Fibroblast of pulmonary artery (primary cell): ENCODE measurements around the gene COX6A2.
"Not testable (repeated sequence)": the region's sequence is repeated elsewhere in the genome, so short reads cannot be mapped to it uniquely, and the experiment has no call there.

Source experiments
- DNase-seq: peaks from one replicate; pipeline ENCODE4 v3.0.0-alpha.2; 2010; ENCODE audit warnings: low read depth
- H3K4me3 ChIP-seq: replicated peaks from 2 replicates; pipeline ENCODE4 v1.5.1; 2011; ENCODE audit warnings: low read depth, mild to moderate bottlenecking, control low read depth, low read length, moderate library complexity
- TF ChIP-seq, protein P1 (sequence below): IDR thresholded peaks from 2 replicates; pipeline ENCODE4 v1.5.1; 2011; ENCODE audit warnings: mild to moderate bottlenecking, control low read depth, low read length, inconsistent platforms; ENCODE audit errors: missing control alignments

The COX6A2 gene

DNA sequence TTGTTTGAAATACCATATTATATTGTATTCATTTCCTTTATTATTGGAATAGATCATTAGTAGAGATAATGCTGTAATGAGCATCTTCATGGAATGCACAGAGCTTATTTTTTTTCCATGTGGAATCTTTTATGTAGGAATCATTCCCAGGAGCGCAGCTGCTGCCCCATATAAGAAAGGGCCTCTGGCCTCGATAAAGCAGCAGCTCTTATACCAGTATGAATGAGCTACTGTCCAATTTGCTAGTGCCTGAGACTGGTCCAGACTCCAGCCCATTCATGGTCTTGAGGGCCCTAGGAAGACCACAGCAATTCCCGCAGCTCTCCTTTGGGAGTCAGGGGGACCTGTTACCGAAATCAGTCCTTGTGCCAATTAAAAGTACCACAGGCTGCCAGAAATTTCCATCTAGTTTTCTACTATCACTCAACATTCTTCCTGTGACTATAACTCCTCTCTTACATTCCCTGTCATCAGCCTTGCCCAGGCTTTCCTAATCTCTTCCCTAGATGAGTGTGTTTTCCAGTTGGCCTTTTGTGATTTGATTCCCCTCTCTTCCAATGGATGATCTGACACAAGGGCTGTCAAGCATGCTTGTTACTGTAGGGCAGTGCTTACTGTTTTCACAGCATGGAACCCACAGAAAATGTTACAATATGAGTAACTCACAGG lies 12.5 kb upstream of the COX6A2 start:
- H3K4me3 ChIP-seq = no peak overlapping the region
- TF ChIP-seq, protein P1, sequence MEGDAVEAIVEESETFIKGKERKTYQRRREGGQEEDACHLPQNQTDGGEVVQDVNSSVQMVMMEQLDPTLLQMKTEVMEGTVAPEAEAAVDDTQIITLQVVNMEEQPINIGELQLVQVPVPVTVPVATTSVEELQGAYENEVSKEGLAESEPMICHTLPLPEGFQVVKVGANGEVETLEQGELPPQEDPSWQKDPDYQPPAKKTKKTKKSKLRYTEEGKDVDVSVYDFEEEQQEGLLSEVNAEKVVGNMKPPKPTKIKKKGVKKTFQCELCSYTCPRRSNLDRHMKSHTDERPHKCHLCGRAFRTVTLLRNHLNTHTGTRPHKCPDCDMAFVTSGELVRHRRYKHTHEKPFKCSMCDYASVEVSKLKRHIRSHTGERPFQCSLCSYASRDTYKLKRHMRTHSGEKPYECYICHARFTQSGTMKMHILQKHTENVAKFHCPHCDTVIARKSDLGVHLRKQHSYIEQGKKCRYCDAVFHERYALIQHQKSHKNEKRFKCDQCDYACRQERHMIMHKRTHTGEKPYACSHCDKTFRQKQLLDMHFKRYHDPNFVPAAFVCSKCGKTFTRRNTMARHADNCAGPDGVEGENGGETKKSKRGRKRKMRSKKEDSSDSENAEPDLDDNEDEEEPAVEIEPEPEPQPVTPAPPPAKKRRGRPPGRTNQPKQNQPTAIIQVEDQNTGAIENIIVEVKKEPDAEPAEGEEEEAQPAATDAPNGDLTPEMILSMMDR = no peak
- no peak for DNase-seq

DNA sequence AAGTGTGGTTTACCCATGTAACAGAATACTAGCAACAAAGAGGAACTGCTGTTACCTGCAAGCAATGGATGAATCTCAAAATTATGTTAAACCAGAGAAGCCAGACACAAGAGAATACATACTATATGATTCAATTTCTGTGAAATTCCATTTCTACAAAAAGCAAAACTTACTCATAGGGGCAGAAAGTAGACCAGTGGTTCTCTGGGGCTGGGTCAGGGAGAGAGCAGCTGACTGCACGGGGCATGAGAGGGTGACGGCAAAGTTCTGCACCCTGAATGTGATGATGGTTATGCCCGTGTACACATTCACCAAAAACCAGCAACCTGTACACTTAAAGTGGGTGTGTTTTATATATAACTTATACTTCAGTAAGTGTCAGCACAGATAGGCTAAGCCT lies 11.4 kb upstream of the COX6A2 start:
- DNase-seq = no peak
- no peak overlapping the region for H3K4me3 ChIP-seq
- TF ChIP-seq, protein P1 = no peak

DNA sequence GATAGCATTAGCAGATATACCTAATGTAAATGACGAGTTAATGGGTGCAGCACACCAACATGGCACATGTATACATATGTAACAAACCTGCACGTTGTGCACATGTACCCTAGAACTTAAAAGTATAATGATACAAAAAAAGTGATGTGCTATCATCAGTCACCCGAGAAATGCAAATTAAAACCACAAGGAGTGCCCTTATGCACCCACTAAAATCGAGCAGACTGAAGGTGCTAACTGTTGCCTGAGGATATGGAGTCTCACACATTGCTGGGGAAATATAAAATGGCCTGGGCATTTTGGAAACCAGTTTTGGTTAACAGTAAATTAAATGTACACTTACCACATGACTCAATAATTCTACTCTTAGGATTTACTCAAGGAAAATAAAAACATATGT lies 10.9 kb upstream of the COX6A2 start:
- not testable (repeated sequence) for H3K4me3 ChIP-seq, DNase-seq

DNA sequence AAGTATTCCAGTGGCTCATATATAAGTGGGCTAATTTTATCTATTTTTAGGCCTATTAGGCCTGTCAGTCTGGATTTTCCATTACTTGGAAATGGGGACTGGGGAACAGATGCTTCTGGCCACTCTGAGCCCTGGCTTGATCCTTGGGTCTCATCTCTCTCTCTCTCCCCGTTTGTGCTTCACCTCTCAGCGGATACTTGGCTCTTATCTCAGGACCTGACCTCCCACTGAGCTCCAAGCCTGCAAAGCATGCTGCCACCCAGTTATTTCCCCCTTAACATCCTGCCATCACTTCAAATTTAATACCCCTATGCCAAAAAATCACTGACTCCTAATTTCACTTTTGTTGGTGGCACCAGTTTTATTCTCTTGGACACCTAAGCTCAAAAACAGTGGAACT lies 10.3 kb upstream of the COX6A2 start:
- TF ChIP-seq, protein P1 = no peak
- no peak overlapping the region for H3K4me3 ChIP-seq
- no peak for DNase-seq

DNA sequence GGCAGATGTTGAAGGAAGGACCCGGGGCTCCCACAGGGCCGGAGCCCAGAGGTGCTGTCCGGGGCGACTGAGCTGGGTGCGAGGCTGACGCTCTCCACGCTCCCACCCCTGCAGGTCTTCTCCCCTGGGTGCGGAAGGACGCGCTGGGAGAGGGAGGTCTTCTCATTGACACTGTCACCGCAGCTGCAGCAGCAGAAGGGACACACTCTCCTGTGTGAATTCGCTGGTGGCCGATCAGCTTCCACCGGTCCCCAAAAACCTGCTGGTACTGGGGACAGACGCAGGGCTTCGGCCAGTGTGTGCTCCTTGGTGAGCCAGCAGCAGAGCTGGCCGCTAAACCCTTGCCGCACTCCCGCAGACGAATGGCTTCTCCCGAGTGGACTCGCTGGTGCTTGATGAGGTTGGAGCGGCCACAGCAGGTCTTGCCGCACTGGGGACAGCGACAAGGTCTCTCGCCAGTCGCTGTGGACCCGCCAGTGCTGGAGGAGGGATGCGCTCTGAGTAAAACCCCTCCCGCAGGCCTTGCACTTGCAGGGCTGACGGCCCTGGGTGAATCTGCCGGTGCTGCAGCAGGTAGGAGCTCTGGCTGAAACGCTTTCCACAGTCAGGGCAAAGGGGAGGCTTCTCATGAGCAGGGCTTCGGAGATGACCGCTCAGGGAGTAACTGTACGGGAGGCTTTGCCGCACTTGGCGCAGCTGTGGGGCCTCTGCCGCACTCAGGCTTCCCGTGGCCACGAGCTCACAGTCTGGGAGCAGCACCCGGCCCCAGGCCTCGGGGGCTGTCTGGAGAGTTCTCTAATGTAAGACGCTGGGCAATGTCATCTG lies 8.3 kb upstream of the COX6A2 start:
- DNase-seq = no peak
- TF ChIP-seq, protein P1 = no peak
- no peak overlapping the region for H3K4me3 ChIP-seq

DNA sequence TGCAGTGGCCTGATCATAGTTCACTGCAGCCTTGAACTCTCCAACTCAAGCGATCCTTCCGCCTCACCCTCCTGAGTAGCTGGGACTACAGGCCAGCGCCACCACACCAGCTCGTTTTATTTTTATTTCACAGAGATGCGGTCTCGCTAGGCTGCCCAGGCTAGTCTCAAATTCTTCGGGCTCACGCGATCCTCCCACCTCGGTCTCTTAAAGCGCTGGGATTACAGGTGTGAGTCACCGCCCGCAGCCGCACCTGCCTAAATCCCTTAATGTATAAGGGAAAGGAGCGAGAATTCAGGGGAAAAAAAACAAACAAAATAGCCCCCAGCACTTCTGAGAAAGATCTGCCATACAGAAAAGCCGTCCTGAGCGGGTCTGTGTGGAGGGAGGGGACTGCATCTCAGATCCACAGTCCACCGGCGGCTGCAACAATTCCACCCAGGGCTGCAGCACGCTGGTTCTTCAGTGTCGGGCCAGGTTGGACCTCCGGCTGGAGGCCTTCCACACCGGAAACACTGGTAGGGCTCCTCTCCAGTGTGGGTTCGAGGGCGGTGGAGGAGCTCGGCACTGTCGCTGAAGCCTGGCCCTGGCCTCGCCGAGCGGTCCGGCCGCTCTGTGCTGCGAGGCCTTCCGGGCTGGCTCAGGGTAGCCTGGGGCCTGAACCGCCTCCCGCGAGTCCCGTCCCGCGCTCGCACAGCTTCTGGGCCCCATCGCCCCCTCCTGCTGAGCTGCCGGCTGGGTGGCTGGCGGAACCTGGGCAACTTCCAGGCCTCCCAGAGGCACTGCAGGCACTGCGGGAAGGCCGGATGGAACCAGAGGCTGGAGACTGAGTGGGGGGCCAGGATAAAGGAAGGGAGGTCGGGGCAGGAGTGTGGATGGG lies 7.4 kb upstream of the COX6A2 start:
- H3K4me3 ChIP-seq = no peak overlapping the region
- TF ChIP-seq, protein P1 = no peak
- DNase-seq = no peak
